ENCODE results near the gene PTGER2. TPM values are rescaled to one million over a fixed set of nuclear protein-coding genes. Genes with fewer than 3 reads are reported as not detected.

The PTGER2 gene
- total RNA-seq, 1 experiment from 2014 or later = 0.41 TPM

DNA sequence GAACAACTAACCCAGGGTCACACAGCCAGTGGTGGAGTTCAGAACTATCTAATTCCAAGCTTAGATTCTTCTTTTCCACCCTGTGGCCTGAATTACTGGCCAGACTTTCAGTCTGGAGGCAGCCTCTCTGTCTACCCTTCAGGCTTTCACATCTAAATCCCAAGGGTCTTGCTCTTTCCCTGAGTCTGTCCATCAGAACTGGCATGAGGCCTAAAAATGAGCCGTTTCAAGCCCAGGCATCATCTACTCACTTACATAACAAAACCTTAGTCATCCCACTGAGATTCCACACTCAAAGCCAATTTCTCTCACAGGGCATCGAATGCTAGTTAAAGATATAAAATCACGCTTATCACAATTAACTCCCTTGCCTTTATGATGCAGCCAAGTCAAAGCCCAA, 47.9 kb upstream of the PTGER2 start:
- in situ Hi-C loops (cut with HindIII; ENCODE audit: low pct_unique_long_range_greater_than_20kb, low sequenced_read_pairs) (no loop called here), intact Hi-C loops (cut with micrococcal nuclease; ENCODE audit: unreplicated experiment) (no loop called here)
- POLR2A ChIA-PET = no interaction called here
- Histone ChIP-seq H3K27ac (ENCODE audit: low read length) (no peak overlapping the region), H3K9me3 (ENCODE audit: control insufficient read depth, insufficient read depth, low read depth, low read length) (no peaks in the 10 kb centered on the region), H3K27me3 (ENCODE audit: control insufficient read depth, insufficient read depth, low read length) (peaks cover 8% of the 10 kb centered on the region), H3K36me3 (ENCODE audit: control insufficient read depth, insufficient read depth, low read length) (no peaks in the 10 kb centered on the region), H3K4me1 (ENCODE audit: control insufficient read depth, insufficient read depth, low read length) (no peaks in the 10 kb centered on the region; the same call in 1 of the 2 replicates), H3K4me3 (ENCODE audit: low read depth in 2 of 2, low read length in 2 of 2) (no peak overlapping the region)
- ATAC-seq (no peak), DNase-seq (ENCODE audit: low read depth, low spot score) (no peak)
- no TSS peak for BruUV-seq (replicated peaks)
- CTCF ChIA-PET = no interaction called here
- TF ChIP-seq SIN3A (IDR thresholded peaks at IDR 0.05; ENCODE audit: borderline replicate concordance, insufficient read depth, low read depth, low read length) (no peak), TCF7L2 (IDR thresholded peaks at IDR 0.05; ENCODE audit: low read depth, low read length) (no peak), POLR2AphosphoS5 (IDR thresholded peaks at IDR 0.05; ENCODE audit: low read depth, low read length) (no peak)
- TF ChIP-seq, protein P1, sequence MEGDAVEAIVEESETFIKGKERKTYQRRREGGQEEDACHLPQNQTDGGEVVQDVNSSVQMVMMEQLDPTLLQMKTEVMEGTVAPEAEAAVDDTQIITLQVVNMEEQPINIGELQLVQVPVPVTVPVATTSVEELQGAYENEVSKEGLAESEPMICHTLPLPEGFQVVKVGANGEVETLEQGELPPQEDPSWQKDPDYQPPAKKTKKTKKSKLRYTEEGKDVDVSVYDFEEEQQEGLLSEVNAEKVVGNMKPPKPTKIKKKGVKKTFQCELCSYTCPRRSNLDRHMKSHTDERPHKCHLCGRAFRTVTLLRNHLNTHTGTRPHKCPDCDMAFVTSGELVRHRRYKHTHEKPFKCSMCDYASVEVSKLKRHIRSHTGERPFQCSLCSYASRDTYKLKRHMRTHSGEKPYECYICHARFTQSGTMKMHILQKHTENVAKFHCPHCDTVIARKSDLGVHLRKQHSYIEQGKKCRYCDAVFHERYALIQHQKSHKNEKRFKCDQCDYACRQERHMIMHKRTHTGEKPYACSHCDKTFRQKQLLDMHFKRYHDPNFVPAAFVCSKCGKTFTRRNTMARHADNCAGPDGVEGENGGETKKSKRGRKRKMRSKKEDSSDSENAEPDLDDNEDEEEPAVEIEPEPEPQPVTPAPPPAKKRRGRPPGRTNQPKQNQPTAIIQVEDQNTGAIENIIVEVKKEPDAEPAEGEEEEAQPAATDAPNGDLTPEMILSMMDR (IDR thresholded peaks at IDR 0.05) = no peak
- TF ChIP-seq, protein P2, sequence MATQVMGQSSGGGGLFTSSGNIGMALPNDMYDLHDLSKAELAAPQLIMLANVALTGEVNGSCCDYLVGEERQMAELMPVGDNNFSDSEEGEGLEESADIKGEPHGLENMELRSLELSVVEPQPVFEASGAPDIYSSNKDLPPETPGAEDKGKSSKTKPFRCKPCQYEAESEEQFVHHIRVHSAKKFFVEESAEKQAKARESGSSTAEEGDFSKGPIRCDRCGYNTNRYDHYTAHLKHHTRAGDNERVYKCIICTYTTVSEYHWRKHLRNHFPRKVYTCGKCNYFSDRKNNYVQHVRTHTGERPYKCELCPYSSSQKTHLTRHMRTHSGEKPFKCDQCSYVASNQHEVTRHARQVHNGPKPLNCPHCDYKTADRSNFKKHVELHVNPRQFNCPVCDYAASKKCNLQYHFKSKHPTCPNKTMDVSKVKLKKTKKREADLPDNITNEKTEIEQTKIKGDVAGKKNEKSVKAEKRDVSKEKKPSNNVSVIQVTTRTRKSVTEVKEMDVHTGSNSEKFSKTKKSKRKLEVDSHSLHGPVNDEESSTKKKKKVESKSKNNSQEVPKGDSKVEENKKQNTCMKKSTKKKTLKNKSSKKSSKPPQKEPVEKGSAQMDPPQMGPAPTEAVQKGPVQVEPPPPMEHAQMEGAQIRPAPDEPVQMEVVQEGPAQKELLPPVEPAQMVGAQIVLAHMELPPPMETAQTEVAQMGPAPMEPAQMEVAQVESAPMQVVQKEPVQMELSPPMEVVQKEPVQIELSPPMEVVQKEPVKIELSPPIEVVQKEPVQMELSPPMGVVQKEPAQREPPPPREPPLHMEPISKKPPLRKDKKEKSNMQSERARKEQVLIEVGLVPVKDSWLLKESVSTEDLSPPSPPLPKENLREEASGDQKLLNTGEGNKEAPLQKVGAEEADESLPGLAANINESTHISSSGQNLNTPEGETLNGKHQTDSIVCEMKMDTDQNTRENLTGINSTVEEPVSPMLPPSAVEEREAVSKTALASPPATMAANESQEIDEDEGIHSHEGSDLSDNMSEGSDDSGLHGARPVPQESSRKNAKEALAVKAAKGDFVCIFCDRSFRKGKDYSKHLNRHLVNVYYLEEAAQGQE (IDR thresholded peaks at IDR 0.05; ENCODE audit: insufficient read depth in 1 of 2, low read depth in 2 of 2, low read length in 1 of 2) = no peak

DNA sequence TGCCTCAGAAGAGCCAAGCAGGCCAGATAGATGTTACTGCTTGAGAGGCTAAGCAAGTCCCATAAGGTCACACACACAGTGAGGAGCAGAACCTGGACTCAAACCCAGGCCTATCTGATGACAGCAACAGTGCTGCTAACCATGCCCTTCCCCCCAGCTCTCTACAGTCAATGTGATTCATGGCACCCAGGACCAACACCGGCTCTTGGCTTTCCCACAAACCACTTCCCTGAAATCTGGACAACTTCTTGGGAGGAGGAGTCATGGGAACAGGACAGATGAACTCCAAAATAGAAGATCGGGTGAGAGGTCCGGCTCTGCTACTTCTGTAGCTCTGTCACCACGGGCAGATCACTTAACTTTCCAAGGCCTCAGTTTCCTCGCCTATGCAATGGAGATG, 47.3 kb upstream of the PTGER2 start:
- TF ChIP-seq TCF7L2 (IDR thresholded peaks at IDR 0.05; ENCODE audit: low read depth, low read length) = no peak
- TF ChIP-seq SIN3A (IDR thresholded peaks at IDR 0.05; ENCODE audit: borderline replicate concordance, insufficient read depth, low read depth, low read length) = no peak
- TF ChIP-seq, protein P1 (IDR thresholded peaks at IDR 0.05) = no peak
- no peak for TF ChIP-seq POLR2AphosphoS5 (IDR thresholded peaks at IDR 0.05; ENCODE audit: low read depth, low read length)
- TF ChIP-seq, protein P2 (IDR thresholded peaks at IDR 0.05; ENCODE audit: insufficient read depth in 1 of 2, low read depth in 2 of 2, low read length in 1 of 2) = no peak
- Histone ChIP-seq H3K4me1 (ENCODE audit: control insufficient read depth, insufficient read depth, low read length) (no peaks in the 10 kb centered on the region; the same call in 1 of the 2 replicates), H3K4me3 (ENCODE audit: low read depth in 2 of 2, low read length in 2 of 2) (no peak overlapping the region), H3K9me3 (ENCODE audit: control insufficient read depth, insufficient read depth, low read depth, low read length) (no peaks in the 10 kb centered on the region), H3K27me3 (ENCODE audit: control insufficient read depth, insufficient read depth, low read length) (peaks cover 8% of the 10 kb centered on the region), H3K36me3 (ENCODE audit: control insufficient read depth, insufficient read depth, low read length) (no peaks in the 10 kb centered on the region), H3K27ac (ENCODE audit: low read length) (no peak overlapping the region)
- no TSS peak for BruUV-seq (replicated peaks)
- DNase-seq (ENCODE audit: low read depth, low spot score) (no peak), ATAC-seq (no peak)
- in situ Hi-C loops (cut with HindIII; ENCODE audit: low pct_unique_long_range_greater_than_20kb, low sequenced_read_pairs) = no loop called here
- intact Hi-C loops (cut with micrococcal nuclease; ENCODE audit: unreplicated experiment) = no loop called here
- ChIA-PET CTCF (no interaction called here), POLR2A (no interaction called here)
